HUES6 (cell line): ENCODE results near the gene SLF2.

ENCODE experiments used
- H3K27ac ChIP-seq: 2 replicates; pipeline ENCODE4 v1.7.0; 2013; ENCODE audit warnings: low read depth, mild to moderate bottlenecking, low read length, inconsistent platforms
- H3K27me3 ChIP-seq: 2 replicates; pipeline ENCODE4 v1.6.1; 2013; ENCODE audit warnings: low read length; ENCODE audit not compliant: control insufficient read depth, insufficient read depth
- H3K36me3 ChIP-seq: 2 replicates; pipeline ENCODE4 v1.6.1; 2013; ENCODE audit warnings: low read length; ENCODE audit not compliant: control insufficient read depth, insufficient read depth
- H3K4me1 ChIP-seq: 2 replicates; pipeline ENCODE4 v1.6.1; 2013; ENCODE audit warnings: low read length; ENCODE audit not compliant: control insufficient read depth, insufficient read depth
- H3K4me3 ChIP-seq: 2 replicates; pipeline ENCODE4 v1.5.1; 2013; ENCODE audit warnings: low read depth, low read length
- H3K9ac ChIP-seq: one replicate; pipeline ENCODE4 v1.6.1; 2013; ENCODE audit warnings: mild to moderate bottlenecking, low read length
- H3K9me3 ChIP-seq: 2 replicates; pipeline ENCODE4 v1.6.1; 2013; ENCODE audit warnings: low read depth, low read length; ENCODE audit not compliant: control insufficient read depth, insufficient read depth

Gene SLF2

GRCh38 chr10:100930368-100930767 lies 17.6 kb downstream of the SLF2 start:
- peaks cover 3% of the 10 kb centered on the region; the same call in 1 of the 2 replicates for H3K4me1 ChIP-seq
- H3K9ac ChIP-seq, result no peak overlapping the region
- no peak overlapping the region for H3K27ac ChIP-seq
- H3K36me3 ChIP-seq, result peaks cover 70% of the 10 kb centered on the region
- H3K27me3 ChIP-seq, result no peaks in the 10 kb centered on the region
- no peak overlapping the region for H3K4me3 ChIP-seq
- H3K9me3 ChIP-seq, result no peaks in the 10 kb centered on the region

GRCh38 chr10:100934084-100934659 lies 21.4 kb downstream of the SLF2 start:
- no peaks in the 10 kb centered on the region for H3K27me3 ChIP-seq
- H3K4me3 ChIP-seq, result no peak overlapping the region
- H3K9me3 ChIP-seq, result no peaks in the 10 kb centered on the region
- H3K27ac ChIP-seq, result no peak overlapping the region
- H3K9ac ChIP-seq, result no peak overlapping the region
- peaks cover 65% of the 10 kb centered on the region for H3K36me3 ChIP-seq
- no peaks in the 10 kb centered on the region for H3K4me1 ChIP-seq

DNA sequence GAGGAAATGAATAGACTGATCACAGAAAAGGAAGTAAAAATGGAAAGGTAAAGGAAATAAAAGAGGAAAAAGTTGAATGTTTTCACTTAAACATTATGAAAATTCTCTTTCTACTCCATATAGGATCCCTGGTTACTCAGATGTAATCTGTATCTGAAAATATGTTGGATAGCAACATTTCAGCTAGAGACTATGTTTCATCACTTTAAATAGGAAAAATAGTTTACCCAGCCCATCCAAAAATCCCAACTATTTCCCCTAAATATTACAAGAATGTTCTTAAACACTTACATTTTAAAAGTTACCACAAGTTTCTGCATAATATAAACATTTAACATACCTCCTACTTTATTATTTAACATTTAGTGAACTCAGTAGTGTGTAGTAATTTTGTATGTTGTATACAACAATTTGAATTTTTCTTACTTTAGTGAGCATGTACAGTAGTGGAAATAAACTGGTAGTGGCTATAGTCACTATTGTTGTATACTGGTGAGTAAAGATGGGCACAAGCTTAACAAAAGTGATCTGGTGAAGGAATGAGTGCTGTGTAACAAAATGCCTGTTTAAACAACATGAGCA lies 27.1 kb downstream of the SLF2 start:
- Histone ChIP-seq H3K9ac (no peak overlapping the region), H3K36me3 (peaks cover 70% of the 10 kb centered on the region), H3K4me1 (no peaks in the 10 kb centered on the region), H3K9me3 (no peaks in the 10 kb centered on the region), H3K4me3 (no peak overlapping the region), H3K27ac (no peak overlapping the region), H3K27me3 (no peaks in the 10 kb centered on the region)

- H3K4me1 ChIP-seq, result no peaks in the 10 kb centered on the region
- H3K36me3 ChIP-seq, result peaks cover 86% of the 10 kb centered on the region
- H3K9me3 ChIP-seq, result no peaks in the 10 kb centered on the region
- H3K27me3 ChIP-seq, result no peaks in the 10 kb centered on the region
- H3K9ac ChIP-seq, result no peak overlapping the region
- H3K27ac ChIP-seq, result no peak overlapping the region
- no peak overlapping the region for H3K4me3 ChIP-seq
Observed at GRCh38 chr10:100942229-100942628, 29.5 kb downstream of the SLF2 start.

DNA sequence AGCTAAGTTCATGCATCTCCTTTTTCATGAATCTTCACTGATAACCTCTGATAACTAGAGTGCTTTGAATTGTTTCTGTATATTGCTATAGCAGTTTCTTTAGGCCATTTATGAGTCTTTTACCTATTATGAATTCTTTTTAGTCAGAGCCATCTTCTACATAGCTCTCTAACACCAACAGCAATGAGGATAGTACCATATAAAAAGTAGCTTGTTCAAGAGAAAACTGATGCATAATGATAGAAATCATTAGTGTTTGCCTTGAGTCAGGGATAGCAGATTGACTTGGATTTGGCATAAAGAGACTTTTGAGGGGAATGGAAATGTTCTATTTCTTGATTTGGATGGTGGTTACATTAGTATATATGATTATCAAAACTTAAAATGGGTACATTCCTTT lies 30.7 kb downstream of the SLF2 start:
- H3K27me3 ChIP-seq, result no peaks in the 10 kb centered on the region
- H3K4me3 ChIP-seq, result no peak overlapping the region
- H3K4me1 ChIP-seq, result no peaks in the 10 kb centered on the region
- H3K27ac ChIP-seq, result no peak overlapping the region
- no peak overlapping the region for H3K9ac ChIP-seq
- peaks cover 86% of the 10 kb centered on the region for H3K36me3 ChIP-seq
- no peaks in the 10 kb centered on the region for H3K9me3 ChIP-seq

- H3K4me3 ChIP-seq, result no peak overlapping the region
- no peak overlapping the region for H3K9ac ChIP-seq
- H3K9me3 ChIP-seq, result no peaks in the 10 kb centered on the region
- H3K27me3 ChIP-seq, result no peaks in the 10 kb centered on the region
- peaks cover 86% of the 10 kb centered on the region for H3K36me3 ChIP-seq
- no peaks in the 10 kb centered on the region for H3K4me1 ChIP-seq
- H3K27ac ChIP-seq, result no peak overlapping the region
Observed at GRCh38 chr10:100945754-100946153, 33.0 kb downstream of the SLF2 start.

DNA sequence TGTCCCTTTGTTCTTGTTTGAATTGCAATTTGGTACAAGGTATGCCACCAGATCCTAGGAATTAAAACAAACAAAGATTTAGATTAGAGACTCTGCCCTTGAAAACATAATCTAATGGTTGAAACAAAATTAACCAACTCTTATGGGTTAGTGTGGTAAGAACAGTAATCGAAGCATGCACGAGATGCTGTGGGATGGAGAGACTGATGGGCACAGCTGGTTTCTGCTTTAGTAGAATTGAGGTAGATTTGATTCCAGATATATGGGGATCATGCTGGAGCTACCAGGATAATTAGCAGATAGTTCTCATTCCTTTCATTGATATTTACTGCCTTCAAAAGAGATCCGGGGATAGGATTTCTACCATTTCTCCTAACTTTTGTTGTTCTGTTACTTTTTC lies 36.2 kb downstream of the SLF2 start:
- H3K27ac ChIP-seq, result no peak overlapping the region
- no peak overlapping the region for H3K4me3 ChIP-seq
- H3K36me3 ChIP-seq, result peaks cover 67% of the 10 kb centered on the region
- no peaks in the 10 kb centered on the region for H3K4me1 ChIP-seq
- H3K9ac ChIP-seq, result no peak overlapping the region
- H3K27me3 ChIP-seq, result no peaks in the 10 kb centered on the region
- no peaks in the 10 kb centered on the region for H3K9me3 ChIP-seq

GRCh38 chr10:100960251-100960650 lies 47.5 kb downstream of the SLF2 start:
- Histone ChIP-seq H3K4me3 (no peak overlapping the region), H3K9me3 (no peaks in the 10 kb centered on the region), H3K27me3 (no peaks in the 10 kb centered on the region), H3K27ac (no peak overlapping the region), H3K9ac (no peak overlapping the region), H3K4me1 (no peaks in the 10 kb centered on the region), H3K36me3 (peaks cover 55% of the 10 kb centered on the region)

GRCh38 chr10:100962351-100963080 lies 49.8 kb downstream of the SLF2 start:
- H3K36me3 ChIP-seq, result peaks cover 48% of the 10 kb centered on the region

DNA sequence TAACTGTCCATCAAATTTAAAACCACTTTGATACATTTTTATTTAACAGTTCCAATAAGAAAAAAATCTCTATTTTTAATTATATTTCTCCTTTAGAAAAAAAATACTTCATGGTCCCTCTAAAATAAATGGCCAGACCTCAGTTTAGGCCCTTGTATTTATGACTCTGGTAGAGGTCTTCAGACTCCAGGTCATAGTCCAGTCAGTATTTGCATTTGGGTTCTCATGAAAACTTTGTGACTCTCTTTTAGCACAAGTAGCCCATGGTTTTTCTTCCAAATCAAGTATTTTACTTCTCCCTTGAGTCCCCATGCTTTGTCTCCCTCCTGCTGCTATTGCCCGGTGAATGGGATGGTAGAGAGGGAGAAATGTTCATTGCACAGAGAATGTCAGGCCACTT lies 51.1 kb downstream of the SLF2 start:
- Histone ChIP-seq H3K4me3 (no peak overlapping the region), H3K27ac (no peak overlapping the region), H3K36me3 (peaks cover 39% of the 10 kb centered on the region), H3K4me1 (peaks cover 3% of the 10 kb centered on the region), H3K27me3 (peaks cover 5% of the 10 kb centered on the region; the same call in 1 of the 2 replicates), H3K9ac (no peak overlapping the region), H3K9me3 (no peaks in the 10 kb centered on the region)

More at GRCh38 chr10:100962351-100963080, 49.8 kb downstream of the SLF2 start:
- no peaks in the 10 kb centered on the region for H3K4me1 ChIP-seq
- no peaks in the 10 kb centered on the region for H3K9me3 ChIP-seq
- H3K4me3 ChIP-seq, result no peak overlapping the region
- H3K27me3 ChIP-seq, result no peaks in the 10 kb centered on the region
- no peak overlapping the region for H3K9ac ChIP-seq
- no peak overlapping the region for H3K27ac ChIP-seq

DNA sequence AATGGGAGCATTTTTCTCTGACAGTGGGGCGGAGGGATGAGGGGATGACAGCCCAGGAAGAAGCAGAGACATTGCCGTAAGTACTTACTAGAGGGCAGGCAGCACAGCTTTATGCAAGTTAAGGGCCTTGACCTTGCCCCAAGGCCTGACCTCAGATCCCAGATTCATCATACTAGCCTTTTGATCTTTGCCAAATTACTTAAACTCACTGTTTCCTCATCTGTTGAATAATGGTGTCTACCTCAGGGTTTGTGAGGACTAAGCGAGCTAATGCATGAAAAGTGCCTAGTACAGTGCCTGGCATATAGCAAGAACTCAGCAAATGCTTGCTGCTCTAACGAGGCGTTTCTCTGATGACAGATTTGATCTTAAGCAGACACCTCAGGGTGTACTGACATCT lies 53.1 kb downstream of the SLF2 start:
- no peaks in the 10 kb centered on the region for H3K9me3 ChIP-seq
- H3K4me3 ChIP-seq, result no peak overlapping the region
- H3K27me3 ChIP-seq, result peaks cover 5% of the 10 kb centered on the region; the same call in 1 of the 2 replicates
- peaks cover 22% of the 10 kb centered on the region for H3K36me3 ChIP-seq
- H3K9ac ChIP-seq, result no peak overlapping the region
- no peak overlapping the region for H3K27ac ChIP-seq
- peaks cover 12% of the 10 kb centered on the region for H3K4me1 ChIP-seq
